GM19035 (cell line): Measurements from ENCODE around the gene SKP1.

Experiments
- ATAC-seq: cut with Tn5 transposase; IDR thresholded peaks from one replicate; pipeline ENCODE4 v1.9.1; 2021; ENCODE audit not compliant: unreplicated experiment

The SKP1 gene

DNA sequence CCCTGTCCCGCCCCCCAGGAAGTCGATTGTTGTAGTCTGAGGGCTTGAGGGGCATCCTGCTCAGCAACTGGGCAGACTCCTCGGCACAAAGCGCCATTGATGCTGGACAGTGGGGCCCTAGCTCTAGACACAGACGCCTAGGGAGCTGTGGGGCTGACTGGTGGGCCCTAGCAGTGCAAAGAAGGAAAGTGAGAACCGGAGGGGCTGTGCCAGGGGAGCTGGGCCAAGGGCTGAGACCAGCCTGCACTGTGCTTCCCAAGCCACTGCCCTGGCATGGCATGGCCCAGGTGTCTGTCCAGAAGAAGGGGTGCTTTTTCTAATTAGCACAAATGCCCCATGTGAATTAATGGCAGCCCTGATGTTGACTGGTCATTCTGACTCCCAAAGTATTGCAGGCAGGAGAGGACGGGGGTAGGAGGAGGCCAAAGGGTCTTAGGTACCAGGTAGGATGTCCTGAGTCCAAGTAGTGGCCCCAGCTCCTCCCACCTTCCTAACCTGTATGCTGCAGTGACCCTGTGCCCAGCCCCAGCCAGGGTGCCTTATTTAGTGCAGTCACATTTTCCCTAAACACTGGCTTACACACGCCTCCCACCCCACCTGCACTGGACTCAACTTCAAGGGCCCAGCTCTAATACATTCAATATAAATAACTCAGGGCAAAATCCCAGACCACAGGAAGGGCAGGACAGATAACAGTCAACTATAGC is 46.4 kb downstream of the SKP1 start:
- ATAC-seq, result no peak

DNA sequence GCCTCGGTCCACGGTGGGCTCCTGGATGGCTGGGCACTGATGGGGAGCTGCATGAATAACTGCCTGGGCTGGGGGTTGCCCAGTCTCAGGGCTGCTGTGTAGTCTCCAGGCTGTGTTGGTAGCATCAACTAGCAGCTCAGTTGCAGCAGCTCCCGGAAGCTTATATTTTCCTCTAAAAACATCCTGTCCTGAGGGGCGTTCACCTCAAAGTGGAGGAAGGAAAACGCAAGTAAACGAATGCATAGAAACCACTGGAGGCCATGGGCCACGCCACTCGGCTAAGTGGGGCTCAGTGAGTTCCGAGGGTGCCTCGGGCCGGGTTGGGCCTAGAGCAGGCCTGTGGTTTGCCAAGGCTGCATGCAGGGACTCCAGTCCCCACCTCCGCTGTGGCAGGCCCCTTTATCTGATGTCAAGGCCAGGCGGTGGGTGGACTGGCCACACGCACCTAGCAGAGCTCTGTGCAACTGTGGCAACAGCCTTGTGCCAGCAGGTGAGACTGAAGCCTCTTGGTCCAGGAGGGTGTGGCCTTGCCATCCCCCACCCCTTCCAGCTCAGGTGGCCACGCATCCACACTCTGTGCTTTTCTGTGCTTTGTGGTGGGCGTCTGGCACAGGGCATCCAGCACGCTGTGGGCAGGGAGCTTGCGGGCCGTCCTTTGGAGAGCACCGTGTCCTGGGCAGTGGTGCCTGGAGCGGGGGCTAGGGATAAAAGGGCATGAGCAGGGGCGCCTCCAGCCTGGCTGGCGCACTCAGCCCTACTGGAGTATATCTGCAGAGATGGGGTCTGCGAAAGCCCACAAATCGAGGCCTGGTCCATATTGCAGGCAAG is 47.1 kb downstream of the SKP1 start:
- no peak for ATAC-seq

DNA sequence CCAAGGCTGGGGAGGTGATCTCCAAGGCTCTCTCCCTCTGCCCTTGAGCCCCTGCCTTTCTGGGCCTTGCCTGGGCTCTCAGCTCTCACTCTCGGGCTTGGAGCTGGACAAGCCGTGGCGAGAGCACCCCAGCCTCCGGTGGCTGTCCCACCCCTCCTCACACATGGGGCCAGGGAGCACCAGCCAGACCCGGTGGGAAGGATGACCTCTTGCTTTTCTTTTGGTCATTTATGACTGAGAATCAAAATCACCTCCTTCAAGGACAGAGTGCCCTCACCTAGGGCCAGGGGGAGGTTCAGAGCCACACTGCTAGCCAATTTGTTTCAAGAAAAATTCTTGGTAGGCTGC is 48.1 kb downstream of the SKP1 start:
- ATAC-seq, result no peak

DNA sequence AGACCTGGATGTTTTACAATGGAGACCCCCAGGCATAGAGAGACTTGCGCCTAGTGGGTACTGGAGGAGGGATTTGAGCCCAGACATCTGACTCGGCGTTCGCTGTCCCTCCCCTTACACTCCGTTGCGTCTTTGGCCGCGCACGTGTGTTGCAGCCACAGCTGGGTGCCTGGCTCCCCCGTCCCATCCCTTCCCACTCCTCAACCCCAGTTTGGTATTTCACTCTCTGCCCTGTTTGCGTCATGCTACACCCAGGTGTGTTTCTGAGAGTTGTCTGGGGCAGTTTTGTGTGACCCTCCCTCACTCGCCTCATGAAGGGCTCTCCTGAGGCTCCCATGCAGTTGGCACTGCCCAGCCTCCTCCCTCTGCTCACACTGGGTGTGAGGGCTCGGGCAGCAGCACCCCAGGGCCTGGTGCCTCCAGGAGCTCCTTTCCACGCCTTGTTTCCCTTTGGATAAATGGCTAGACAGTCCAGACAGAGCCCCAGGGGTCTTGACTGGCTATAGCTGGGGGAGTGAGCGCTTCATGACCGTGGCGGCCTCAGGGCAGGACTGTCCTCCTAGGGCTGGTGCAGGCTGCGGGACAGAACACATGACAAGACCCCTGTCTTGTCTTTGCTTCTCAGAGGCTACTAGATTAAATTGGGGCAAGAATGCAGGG is 48.6 kb downstream of the SKP1 start:
- ATAC-seq, result no peak

DNA sequence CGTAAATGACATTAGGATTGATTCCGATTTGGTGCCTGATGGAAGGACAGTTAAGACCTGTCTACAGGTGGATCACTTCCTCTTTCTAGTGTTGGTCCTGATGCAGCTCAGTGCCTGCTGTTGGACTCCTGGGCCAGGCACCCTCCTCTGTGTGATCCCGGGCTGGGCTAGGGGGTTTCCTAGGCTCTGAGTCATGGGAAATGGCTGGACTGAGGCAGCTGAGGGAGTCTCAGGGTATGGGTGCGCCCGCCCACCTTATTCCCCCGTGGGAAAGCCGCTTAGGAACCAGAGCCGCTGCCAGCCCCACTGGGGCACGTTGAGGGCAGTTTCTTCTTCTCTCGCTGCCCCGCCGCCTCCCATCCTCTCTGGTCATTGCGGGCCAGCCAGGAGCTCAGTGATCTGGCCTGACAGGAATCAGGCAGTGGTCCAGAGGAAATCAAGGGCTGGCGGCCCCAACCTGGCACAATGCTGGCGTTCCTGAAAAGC is 49.3 kb downstream of the SKP1 start:
- no peak for ATAC-seq

DNA sequence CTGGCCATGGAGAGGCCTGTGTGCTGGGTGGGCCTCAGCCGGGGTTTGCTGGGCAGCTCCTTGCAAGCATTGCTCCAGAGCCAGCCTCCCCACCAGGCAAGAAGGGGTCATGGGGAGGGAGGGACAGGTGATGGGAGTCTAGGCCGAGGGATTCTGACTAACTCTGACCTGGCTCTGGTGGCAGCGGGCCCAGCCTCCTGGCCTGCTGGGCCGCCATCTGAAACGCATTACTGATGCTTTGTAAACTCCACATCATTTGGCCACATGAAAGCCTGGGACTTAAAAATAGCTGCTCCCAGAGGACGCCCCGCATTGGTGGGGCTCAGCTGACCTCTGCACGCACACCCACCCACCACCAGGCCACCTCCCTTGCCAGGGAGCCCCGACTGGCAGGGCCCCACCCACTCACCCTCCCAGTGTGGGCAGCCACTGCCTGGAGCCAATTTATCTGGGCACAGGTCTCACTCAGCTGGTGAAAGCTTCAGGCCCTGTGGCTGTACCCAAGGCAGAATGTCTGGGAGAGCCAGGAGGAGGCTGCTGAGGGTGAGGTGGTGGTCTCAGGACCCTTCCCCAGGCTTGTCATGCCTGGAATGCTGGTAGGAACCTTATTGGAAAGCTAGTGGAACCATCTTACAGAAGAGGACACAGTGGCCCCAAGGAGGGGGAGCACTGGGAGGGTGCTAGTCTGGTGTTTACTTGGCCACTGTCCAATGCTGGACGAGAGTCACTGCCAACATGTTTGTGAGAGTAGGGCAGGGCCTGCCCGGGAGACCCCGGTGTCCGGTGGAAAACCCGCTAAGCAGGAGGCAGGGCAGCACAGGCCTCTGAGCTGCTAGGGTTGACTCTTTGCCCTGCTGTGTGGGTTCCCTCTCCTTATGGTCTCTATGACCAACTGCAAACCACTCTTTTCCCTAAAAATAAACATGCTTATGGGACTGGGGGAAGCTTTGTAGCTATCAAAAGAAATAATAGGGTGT is 51.4 kb downstream of the SKP1 start:
- no peak for ATAC-seq

DNA sequence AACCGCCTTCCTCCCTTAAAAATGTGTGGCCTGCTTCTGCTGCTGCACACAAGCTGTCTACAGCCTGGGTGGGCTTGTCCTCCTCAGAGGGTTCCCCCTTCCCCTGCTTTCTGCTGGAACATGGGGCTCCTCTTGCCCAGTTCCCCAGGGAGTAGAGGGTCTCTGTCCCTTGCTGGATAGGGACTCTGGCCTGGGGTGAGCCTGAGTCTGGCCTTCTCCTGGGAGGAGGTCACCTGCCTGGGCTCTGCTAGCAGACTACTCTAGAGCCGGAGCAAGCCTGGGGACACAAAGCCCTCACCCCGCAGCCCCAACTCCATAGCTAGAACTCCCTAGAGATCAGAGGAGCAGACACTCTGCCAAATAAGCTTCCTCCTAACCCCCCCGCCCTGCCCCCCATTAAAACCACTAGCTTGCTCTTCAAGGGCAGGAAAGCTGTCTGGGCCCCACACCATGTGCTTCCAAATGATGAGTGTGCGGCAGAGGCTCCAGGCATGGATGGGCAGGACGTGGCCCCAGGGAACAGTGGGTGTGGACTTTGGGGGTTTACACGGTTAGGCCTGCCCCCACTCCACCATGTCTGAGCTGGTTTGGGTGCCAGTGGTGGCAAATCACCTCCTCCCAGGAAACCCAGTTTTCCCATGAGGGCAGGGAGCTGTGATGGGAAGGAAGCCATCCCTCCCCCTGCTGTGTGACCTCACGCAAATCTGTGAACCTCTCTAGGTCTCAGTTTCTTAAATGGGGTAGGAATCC is 52.3 kb downstream of the SKP1 start:
- ATAC-seq, result no peak

DNA sequence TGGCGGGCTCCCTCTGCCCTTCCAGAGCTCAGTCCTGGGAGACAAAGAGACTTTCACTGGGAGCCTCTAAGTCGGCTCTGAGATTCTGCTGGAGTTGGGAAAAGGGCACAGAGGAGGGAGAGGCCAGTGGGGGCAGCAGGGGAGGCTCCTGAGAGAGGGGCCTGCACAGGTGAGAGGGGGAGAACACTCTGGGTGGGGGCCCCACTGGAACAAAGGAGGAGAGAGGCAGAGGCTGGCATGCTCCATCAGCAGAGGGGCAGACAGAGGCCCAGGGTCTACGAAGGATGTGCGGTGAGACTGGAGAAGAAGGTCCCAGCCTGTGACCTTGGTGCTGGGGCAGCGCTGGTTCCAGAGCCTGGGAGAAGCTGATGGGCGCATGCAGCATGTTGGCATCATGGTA is 53.4 kb downstream of the SKP1 start:
- ATAC-seq, result no peak

DNA sequence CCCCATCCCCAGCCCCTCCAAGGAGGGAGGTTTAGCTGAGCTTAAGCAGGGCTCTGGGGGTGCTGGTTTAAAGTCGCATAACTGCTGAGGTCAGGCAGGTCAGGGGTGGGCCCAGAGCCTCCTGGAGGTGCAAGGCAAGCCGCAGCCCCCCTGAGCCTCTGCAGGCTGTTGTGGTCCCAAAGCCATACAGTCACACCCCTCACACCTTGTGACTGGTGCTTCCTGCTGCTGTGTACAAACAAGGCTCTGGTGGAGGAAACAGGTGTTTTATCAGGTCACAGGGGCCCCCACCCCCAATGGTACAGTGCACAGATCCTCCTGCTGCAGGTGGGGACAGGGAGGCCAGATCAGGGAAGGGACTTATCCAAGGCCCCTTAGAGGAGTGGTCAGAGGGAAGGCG is 54.2 kb downstream of the SKP1 start:
- ATAC-seq, result no peak

DNA sequence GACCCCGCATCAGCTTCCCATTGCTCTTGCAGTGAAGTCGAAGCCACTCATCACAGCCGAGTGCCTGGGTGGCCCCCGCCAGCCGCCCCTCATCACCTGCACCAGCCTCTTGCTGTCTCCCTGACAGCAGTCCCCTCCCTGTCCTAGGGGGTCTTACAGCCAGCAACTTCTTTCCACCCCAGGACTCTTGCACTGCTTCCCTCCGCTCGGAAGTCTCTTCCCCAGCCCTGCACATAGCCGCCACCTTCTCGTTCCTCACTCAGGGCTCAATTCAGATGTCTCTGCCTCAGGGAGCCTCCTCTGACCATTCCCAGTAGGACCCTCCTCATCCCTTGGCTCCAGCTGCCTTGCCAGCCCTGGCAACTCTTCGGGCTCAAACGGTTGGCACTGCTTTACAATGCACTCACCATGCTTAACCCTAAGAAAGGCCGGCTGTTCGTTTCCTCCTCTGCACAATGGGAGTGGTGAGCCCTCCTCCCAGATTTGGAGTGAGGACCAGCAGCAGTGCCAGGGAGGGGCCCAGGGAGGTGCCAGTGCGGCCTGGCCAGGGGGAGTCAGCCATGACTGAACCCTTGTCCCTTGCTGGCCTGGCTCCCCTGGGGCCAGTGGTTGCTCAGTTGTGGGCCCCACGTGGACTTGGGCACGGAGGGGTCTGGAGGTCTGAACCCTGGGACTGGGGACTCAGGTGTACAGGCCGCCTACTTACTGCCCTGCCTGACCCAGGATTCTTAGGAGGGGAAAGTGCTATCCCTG is 56.2 kb downstream of the SKP1 start:
- ATAC-seq, result no peak

DNA sequence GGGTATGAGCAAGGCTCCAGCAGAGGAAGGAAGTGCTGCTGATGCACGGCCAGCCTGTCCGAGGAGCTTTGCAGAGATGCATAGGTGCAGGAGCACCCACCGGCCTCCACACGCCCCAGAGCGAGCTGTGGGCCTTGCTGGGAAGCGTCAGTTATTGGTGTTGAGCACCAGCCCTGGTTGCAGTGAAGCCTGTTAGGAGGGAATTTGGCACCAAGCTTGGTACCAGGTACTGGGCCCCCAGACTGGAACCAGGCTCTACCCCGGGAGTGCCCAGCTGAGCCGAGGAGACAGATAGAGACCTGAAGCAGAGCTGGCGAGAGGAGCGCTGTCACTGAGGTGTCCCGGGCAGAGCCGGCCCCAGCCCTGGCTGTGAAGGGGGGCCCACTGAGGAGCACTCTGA is 57.0 kb downstream of the SKP1 start:
- ATAC-seq, result no peak

DNA sequence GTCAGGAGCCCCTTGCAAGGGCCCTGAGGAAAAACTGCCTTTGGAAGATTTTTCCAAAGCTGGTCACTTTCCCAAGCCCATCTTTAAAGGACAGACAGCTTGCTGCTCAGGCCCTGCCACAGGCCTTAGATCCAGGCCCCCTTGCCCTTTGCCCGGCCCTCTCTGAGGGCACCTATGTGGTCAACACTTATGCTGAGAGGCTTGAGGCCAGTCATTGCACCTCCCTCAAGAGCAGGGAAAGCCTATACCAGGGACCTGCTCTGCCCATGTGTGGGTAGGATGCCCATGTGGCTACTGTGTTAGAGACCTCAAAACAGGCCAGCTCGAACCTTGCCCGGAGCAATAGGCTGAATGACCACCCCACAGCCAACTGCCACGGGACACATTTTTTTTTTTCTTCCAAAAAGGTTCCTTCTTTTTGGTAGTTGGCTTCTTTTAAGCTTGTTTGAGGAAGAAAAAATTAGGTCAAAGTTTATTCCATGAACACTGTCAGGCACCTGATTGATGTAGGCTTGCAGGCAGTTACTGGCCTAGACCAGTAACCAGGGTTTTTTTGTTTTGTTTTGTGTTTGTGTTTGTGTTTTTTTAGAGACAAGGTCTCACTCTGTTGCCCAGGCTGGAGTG is 58.4 kb downstream of the SKP1 start:
- ATAC-seq, result no peak

DNA sequence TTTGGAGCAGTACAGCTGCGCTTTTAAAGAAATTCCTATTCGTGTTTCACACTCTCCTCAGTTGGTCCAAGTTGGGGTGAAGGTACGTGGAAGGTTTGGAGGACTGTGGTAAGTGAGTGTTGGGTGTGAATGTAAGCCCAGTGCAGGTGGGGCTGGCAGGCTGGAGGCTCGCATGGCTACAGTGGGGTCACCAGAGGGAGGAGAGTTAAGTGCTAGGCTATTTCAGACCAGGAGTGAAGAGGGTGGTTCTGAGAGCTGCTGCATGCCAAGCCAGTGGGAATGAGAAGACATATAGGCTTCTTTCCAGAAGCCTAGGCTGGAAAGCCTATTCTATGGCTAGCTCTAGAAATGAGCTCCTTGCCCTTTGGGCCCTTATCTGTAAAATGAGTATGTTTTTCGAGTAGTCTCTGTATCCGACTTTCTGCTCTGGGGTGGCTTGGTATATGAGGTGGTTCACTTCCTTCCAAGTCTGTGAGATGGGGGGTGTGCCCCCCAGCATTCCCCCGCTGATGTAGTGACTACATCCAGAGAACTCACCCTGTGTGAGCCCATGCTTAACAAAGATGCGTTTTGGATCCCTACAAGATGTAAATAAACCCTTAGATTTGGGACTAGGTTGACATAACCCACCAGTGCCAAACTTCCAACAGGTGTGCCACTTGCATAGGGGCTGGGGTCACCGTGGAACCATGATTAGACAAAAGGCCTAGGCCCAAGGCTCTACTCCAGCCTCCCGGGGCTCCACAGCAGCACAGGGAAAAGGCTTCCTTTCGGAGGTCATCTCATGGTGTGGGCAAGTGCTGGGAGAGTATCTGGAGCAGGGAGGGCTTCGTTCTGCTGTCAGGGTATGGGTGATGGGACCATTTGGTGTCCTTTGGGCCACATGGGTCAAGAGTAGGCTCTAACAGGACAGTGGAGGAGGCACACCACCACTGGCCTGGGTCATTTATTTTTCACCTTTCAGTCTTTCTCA is 59.7 kb downstream of the SKP1 start:
- no peak for ATAC-seq

DNA sequence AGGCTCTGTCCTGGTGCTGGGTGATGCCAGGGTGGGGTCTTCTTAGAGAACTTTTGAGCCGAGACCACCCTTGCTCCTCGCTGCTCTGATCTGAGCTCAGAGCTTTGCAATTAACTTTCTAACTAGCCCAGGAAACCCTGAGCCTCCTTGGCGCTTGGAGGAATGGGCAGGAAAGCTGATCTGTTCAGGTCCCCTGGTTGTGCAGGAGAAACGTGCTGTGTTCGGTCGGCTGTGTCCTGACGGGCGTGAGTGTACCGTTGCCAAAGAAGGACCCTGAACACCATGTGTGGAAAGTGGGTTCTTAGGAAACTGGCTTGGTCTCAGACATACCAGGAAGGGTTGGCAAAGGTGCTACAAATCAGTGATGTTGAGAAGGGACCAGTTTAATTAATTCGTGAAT is 60.5 kb downstream of the SKP1 start:
- ATAC-seq, result no peak

DNA sequence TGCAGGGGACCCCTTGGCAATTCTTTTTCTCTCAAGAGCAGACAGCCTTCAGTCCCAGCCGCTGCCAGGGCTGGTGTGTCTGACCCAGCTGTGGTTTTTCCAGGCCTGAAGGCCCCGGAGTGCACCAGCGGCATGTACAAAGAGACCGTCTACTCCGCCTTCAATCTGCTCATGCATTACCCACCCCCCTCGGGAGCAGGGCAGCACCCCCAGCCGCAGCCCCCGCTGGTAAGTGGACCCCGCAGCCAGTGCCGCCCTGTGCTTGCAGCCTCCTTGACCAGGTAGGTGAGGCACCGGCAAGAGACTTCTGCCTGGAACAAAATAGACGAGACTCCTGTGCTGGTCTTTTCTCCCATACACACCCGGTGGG is 61.0 kb downstream of the SKP1 start:
- no peak for ATAC-seq

DNA sequence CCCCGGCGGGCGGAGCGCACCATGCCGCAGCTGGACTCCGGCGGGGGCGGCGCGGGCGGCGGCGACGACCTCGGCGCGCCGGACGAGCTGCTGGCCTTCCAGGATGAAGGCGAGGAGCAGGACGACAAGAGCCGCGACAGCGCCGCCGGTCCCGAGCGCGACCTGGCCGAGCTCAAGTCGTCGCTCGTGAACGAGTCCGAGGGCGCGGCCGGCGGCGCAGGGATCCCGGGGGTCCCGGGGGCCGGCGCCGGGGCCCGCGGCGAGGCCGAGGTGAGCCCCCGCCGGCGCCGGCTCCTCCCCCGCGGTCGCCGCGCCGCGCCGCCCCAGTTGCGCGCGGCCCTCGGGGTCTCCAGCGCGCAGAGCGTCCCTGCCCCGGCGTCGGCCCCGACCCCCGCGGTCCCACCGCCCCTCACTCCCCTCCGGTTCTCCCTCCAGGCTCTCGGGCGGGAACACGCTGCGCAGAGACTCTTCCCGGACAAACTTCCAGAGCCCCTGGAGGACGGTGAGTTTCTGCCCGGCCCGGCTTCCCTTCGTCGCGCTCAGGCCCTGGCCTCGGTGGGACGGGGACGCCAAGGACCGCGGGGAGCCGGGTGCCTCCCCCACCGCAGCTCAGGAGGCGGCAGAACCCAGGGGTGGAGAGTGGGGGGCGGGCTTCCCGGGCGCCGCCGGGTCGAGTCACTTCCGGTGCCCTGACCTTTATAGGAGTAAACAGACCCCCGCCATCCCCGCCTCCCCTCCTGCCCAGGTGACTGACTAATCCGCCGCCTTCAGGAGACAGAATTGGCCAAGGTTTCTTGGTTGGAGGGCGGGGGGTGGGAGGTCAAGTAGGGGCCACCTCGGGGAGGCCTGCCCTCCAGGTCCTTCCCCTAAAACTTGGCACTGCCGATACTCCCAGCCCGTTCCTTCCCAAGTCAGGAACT is 61.6 kb downstream of the SKP1 start:
- peak; percentile 17 for ATAC-seq
